ENCODE results near the gene NCKIPSD. TPM values are rescaled to one million over a fixed set of nuclear protein-coding genes. Genes with fewer than 3 reads are reported as not detected.
A peak's percentile ranks its signal among the peaks of the same experiment; 100 is the strongest.

The NCKIPSD gene
- polyA plus RNA-seq, 3 donors, result 4.2 to 14.8 (median 4.3) TPM

DNA sequence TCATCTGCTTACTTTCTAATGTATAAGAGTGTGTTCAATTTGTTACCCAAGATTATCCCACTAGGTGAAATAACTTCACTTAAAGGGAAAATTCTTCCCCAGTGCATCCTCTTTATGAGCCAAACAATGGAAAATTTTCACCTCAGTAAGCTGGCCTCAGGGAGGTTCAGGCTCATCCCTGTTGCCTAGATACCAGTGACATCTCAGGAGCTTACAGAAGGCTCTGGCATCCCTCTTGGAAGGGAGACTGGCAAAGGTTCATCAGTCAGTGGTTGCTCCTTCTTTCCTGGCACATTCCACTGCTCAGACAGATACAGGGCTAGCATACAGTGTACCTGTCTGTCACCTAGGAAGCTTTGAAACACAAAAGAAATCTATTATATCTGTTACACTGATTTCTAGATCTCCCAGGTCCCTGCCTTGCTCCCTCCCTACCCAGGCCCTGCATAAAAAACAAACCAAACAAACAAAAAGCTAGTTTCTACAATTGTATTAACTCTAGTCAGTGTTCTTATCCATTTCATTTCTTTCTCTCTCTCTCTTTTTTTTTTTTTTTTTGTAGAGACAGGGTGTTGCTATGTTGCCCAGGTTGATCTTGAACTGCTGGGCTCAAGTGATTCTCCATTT lies 29.6 kb upstream of the NCKIPSD start:
- no peak overlapping the region for H3K9ac ChIP-seq (ENCODE audit: insufficient read depth, low read length, poor library complexity, severe bottlenecking)
- Mint-ChIP-seq H3K27ac (peak overlapping the region in 3 of 7 donors; percentile 42 to 82 (median 76)), H3K36me3 (peaks cover 23 to 40% of the 10 kb centered on the region in 2 donors), H3K9me3 (no peaks in the 10 kb centered on the region), H3K4me3 (peak overlapping the region in 1 of 2 donors; percentile 55), H3K4me1 (peaks cover 25% of the 10 kb centered on the region), H3K27me3 (ENCODE audit: low read depth in 3 of 3) (peaks cover 2 to 9% (median 3%) of the 10 kb centered on the region in 3 donors)
- TF ChIP-seq, protein P1, sequence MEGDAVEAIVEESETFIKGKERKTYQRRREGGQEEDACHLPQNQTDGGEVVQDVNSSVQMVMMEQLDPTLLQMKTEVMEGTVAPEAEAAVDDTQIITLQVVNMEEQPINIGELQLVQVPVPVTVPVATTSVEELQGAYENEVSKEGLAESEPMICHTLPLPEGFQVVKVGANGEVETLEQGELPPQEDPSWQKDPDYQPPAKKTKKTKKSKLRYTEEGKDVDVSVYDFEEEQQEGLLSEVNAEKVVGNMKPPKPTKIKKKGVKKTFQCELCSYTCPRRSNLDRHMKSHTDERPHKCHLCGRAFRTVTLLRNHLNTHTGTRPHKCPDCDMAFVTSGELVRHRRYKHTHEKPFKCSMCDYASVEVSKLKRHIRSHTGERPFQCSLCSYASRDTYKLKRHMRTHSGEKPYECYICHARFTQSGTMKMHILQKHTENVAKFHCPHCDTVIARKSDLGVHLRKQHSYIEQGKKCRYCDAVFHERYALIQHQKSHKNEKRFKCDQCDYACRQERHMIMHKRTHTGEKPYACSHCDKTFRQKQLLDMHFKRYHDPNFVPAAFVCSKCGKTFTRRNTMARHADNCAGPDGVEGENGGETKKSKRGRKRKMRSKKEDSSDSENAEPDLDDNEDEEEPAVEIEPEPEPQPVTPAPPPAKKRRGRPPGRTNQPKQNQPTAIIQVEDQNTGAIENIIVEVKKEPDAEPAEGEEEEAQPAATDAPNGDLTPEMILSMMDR (IDR thresholded peaks at IDR 0.05), result no peak
- peak overlapping the region in 1 of 3 experiments; percentile 99 for H3K4me3 ChIP-seq (replicated peaks in 1 of 3; ENCODE audit: low read depth in 2 of 3, low read length in 3 of 3)
- H3K27me3 ChIP-seq (ENCODE audit: control insufficient read depth in 2 of 2, insufficient read depth in 2 of 2, low read length in 2 of 2), result no peaks in the 10 kb centered on the region
- H3K4me2 ChIP-seq (replicated peaks; ENCODE audit: extremely low read depth, low read length, poor library complexity, severe bottlenecking), result peak overlapping the region; percentile 78
- H3K9me3 ChIP-seq (replicated peaks in 1 of 2; ENCODE audit: control insufficient read depth in 1 of 2, insufficient read depth in 1 of 2, low read length in 2 of 2), result no peaks in the 10 kb centered on the region
- H3K36me3 ChIP-seq (replicated peaks in 1 of 2; ENCODE audit: control insufficient read depth in 1 of 2, insufficient read depth in 2 of 2, low read length in 2 of 2), result peaks cover 20 to 44% of the 10 kb centered on the region in 2 donors
- H3K27ac ChIP-seq (ENCODE audit: low read depth in 1 of 2, low read length in 2 of 2), result no peak overlapping the region
- peaks cover 67% of the 10 kb centered on the region for H3K79me2 ChIP-seq (ENCODE audit: insufficient read depth, low read length)
- DNase-seq, result no peak
- no peak overlapping the region for H2AFZ ChIP-seq (ENCODE audit: insufficient read depth, low read depth, low read length, poor library complexity, severe bottlenecking)
- intact Hi-C loops (cut with micrococcal nuclease), result loop anchor here in 1 of 2 donors (10.0 kb wide), 1 partner anchor 210 kb away; no protein-coding TSS in a partner anchor
- H3K4me1 ChIP-seq (ENCODE audit: control insufficient read depth in 1 of 2, insufficient read depth in 2 of 2, low read length in 2 of 2), result peaks cover 10 to 29% of the 10 kb centered on the region in 2 donors
- peaks cover 36% of the 10 kb centered on the region for H4K20me1 ChIP-seq (ENCODE audit: insufficient read depth, low read length)

DNA sequence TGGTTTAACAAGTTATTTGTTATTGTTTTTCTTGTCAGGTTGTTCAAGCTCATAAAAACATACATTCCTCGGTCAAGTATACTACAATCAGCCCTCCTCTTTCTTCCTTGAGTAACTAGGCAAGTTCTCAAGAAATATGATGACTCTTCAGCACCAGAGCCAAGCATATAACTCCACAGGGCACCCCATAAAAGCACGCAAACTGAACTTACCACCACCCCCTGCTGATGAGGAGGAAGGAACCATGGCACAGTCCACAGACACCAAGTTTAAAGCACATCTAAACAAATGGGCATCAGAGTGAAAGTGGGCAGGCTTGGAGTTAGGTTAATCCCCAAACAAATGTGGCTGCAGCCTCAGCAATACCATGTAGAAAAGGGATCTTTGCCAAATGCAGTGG lies 26.0 kb upstream of the NCKIPSD start:
- H3K9ac ChIP-seq (ENCODE audit: insufficient read depth, low read length, poor library complexity, severe bottlenecking), result no peak overlapping the region
- TF ChIP-seq, protein P1 (IDR thresholded peaks at IDR 0.05), result no peak
- Mint-ChIP-seq H3K4me3 (no peak overlapping the region), H3K36me3 (peaks cover 36 to 70% of the 10 kb centered on the region in 2 donors), H3K27ac (peak overlapping the region in 4 of 7 donors; percentile 13 to 73 (median 52)), H3K9me3 (no peaks in the 10 kb centered on the region), H3K27me3 (ENCODE audit: low read depth in 3 of 3) (peaks cover 0 to 2% (median 2%) of the 10 kb centered on the region in 3 donors), H3K4me1 (peaks cover 22% of the 10 kb centered on the region)
- intact Hi-C loops (cut with micrococcal nuclease), result loop anchor here in 1 of 2 donors (10.0 kb wide), 1 partner anchor 213 kb away; no protein-coding TSS in a partner anchor
- H3K4me1 ChIP-seq (ENCODE audit: control insufficient read depth in 1 of 2, insufficient read depth in 2 of 2, low read length in 2 of 2), result peaks cover 7 to 23% of the 10 kb centered on the region in 2 donors
- peak overlapping the region in 1 of 2 donors; percentile 4 for H3K27ac ChIP-seq (ENCODE audit: low read depth in 1 of 2, low read length in 2 of 2)
- H3K27me3 ChIP-seq (ENCODE audit: control insufficient read depth in 2 of 2, insufficient read depth in 2 of 2, low read length in 2 of 2), result no peaks in the 10 kb centered on the region
- H3K79me2 ChIP-seq (ENCODE audit: insufficient read depth, low read length), result peaks cover 100% of the 10 kb centered on the region
- WGBS (ENCODE audit: insufficient coverage), result 83% methylated on average over 1 of the region's 2 CpGs
- peaks cover 71% of the 10 kb centered on the region for H4K20me1 ChIP-seq (ENCODE audit: insufficient read depth, low read length)
- H2AFZ ChIP-seq (ENCODE audit: insufficient read depth, low read depth, low read length, poor library complexity, severe bottlenecking), result no peak overlapping the region
- no peak overlapping the region for H3K4me3 ChIP-seq (replicated peaks in 1 of 3; ENCODE audit: low read depth in 2 of 3, low read length in 3 of 3)
- DNase-seq, result no peak
- H3K36me3 ChIP-seq (replicated peaks in 1 of 2; ENCODE audit: control insufficient read depth in 1 of 2, insufficient read depth in 2 of 2, low read length in 2 of 2), result peaks cover 40 to 70% of the 10 kb centered on the region in 2 donors
- H3K4me2 ChIP-seq (replicated peaks; ENCODE audit: extremely low read depth, low read length, poor library complexity, severe bottlenecking), result no peak overlapping the region
- no peaks in the 10 kb centered on the region for H3K9me3 ChIP-seq (replicated peaks in 1 of 2; ENCODE audit: control insufficient read depth in 1 of 2, insufficient read depth in 1 of 2, low read length in 2 of 2)

Measured in CD14-positive monocyte (primary cell).